ENCODE results near the gene HDHD2. TPM values are rescaled to one million over a fixed set of nuclear protein-coding genes. Genes with fewer than 3 reads are reported as not detected.

HDHD2 gene
- total and polyA plus RNA-seq, 4 donors = 17.0 to 23.0 (median 18.5) TPM

GRCh38 chr18:47120428-47120827 lies 29.9 kb downstream of the HDHD2 start (continued):
- no peak for TF ChIP-seq ZBTB33 (IDR thresholded peaks at IDR 0.05)

- 95% methylated on average over 2 of the region's 2 CpGs for WGBS
- Histone ChIP-seq H3K27ac (ENCODE audit: low read depth in 1 of 2, low read length in 2 of 2) (no peak overlapping the region), H3K36me3 (ENCODE audit: control insufficient read depth in 4 of 4, insufficient read depth in 3 of 4, low read depth in 1 of 4, low read length in 3 of 4) (peaks cover 6 to 12% (median 8%) of the 10 kb centered on the region in 4 donors), H3K4me1 (ENCODE audit: control insufficient read depth in 4 of 4, insufficient read depth in 4 of 4, low read length in 3 of 4) (no peaks in the 10 kb centered on the region), H3K4me3 (ENCODE audit: low read depth in 1 of 3, low read length in 3 of 3) (no peak overlapping the region), H3K27me3 (ENCODE audit: control insufficient read depth in 4 of 4, insufficient read depth in 4 of 4, low read length in 3 of 4) (no peaks in the 10 kb centered on the region), H3K9ac (ENCODE audit: low read depth in 1 of 2, low read length in 2 of 2) (no peak overlapping the region), H3K9me3 (ENCODE audit: control insufficient read depth in 4 of 4, low read length in 3 of 4) (no peaks in the 10 kb centered on the region)
- no peak for TF ChIP-seq YY1 (IDR thresholded peaks at IDR 0.05)
- TF ChIP-seq HNF4A (conservative IDR thresholded peaks at IDR 0.05) = no peak
- TF ChIP-seq NR2F2 (IDR thresholded peaks at IDR 0.05) = no peak
- TF ChIP-seq TAF1 (conservative IDR thresholded peaks at IDR 0.05) = no peak
- TF ChIP-seq FOXA1 (IDR thresholded peaks at IDR 0.05) = no peak
- TF ChIP-seq JUND (IDR thresholded peaks at IDR 0.05) = no peak
- DNase-seq (ENCODE audit: low spot score) = no peak
Measured at GRCh38 chr18:47118981-47119380, 31.3 kb downstream of the HDHD2 start.

GRCh38 chr18:47115205-47115604 lies 35.1 kb downstream of the HDHD2 start:
- peaks cover 7 to 30% (median 27%) of the 10 kb centered on the region in 4 donors for H3K36me3 ChIP-seq (ENCODE audit: control insufficient read depth in 4 of 4, insufficient read depth in 3 of 4, low read depth in 1 of 4, low read length in 3 of 4)
- 89% methylated on average over 2 of the region's 2 CpGs for WGBS
- no peak overlapping the region for H3K27ac ChIP-seq (ENCODE audit: low read depth in 1 of 2, low read length in 2 of 2)
- TF ChIP-seq EGR1 (IDR thresholded peaks at IDR 0.05; ENCODE audit: low read depth in 2 of 2) = no peak
- no peak for TF ChIP-seq CTCF (IDR thresholded peaks at IDR 0.05; ENCODE audit: low read depth, low read length, missing input control)
- no peak for TF ChIP-seq REST (IDR thresholded peaks at IDR 0.05)
- TF ChIP-seq ZBTB33 (IDR thresholded peaks at IDR 0.05) = no peak
- TF ChIP-seq GABPA (IDR thresholded peaks at IDR 0.05 in 1 of 2, conservative IDR thresholded peaks at IDR 0.05 in 1 of 2) = no peak
- TF ChIP-seq FOXA1 (IDR thresholded peaks at IDR 0.05) = no peak
- no peak for TF ChIP-seq SP1 (IDR thresholded peaks at IDR 0.05)
- no peaks in the 10 kb centered on the region for H3K4me1 ChIP-seq (ENCODE audit: control insufficient read depth in 4 of 4, insufficient read depth in 4 of 4, low read length in 3 of 4)
- no peak overlapping the region for H3K4me3 ChIP-seq (ENCODE audit: low read depth in 1 of 3, low read length in 3 of 3)
- H3K27me3 ChIP-seq (ENCODE audit: control insufficient read depth in 4 of 4, insufficient read depth in 4 of 4, low read length in 3 of 4) = no peaks in the 10 kb centered on the region
- H3K9ac ChIP-seq (ENCODE audit: low read depth in 1 of 2, low read length in 2 of 2) = no peak overlapping the region
- no peaks in the 10 kb centered on the region for H3K9me3 ChIP-seq (ENCODE audit: control insufficient read depth in 4 of 4, low read length in 3 of 4)
- DNase-seq (ENCODE audit: low spot score) = no peak

Measured in liver (tissue), 9 donors.